Kidney (tissue), 14 donors: ENCODE results near the gene NEGR1. TPM values are rescaled to one million over a fixed set of nuclear protein-coding genes. Genes with fewer than 3 reads are reported as not detected.

Experiments used
- DNase-seq, 5 donors: peaks; one replicate each; pipeline ENCODE4 v3.0.0-alpha.2; 2013 to 2020
- FAIRE-seq: peaks from 2 replicates; lab custom pipeline; 2012; peaks lifted over from hg19 to GRCh38; lab: Jason Lieb, UNC
- H3K27ac ChIP-seq, 2 donors: one replicate each; pipeline ENCODE4 v1.7.0; 2013; ENCODE audit warnings: low read depth in 2 of 2, low read length in 2 of 2, inconsistent platforms in 1 of 2
- H3K27me3 ChIP-seq: one replicate; pipeline ENCODE4 v1.7.1; 2013; ENCODE audit warnings: low read length, inconsistent platforms; ENCODE audit not compliant: control insufficient read depth, insufficient read depth
- H3K36me3 ChIP-seq, 3 donors: one replicate each; pipeline versions ENCODE4 v1.7.0 to v1.7.1; 2013; ENCODE audit warnings: low read length in 3 of 3, control low read depth in 1 of 3, inconsistent platforms in 1 of 3; ENCODE audit not compliant: insufficient read depth in 3 of 3, control insufficient read depth in 2 of 3
- H3K4me1 ChIP-seq, 3 donors: one replicate each; pipeline versions ENCODE4 v1.7.0 to v1.7.1; 2013; ENCODE audit warnings: low read length in 3 of 3, inconsistent platforms in 1 of 3, low read depth in 1 of 3; ENCODE audit not compliant: control insufficient read depth in 2 of 3, insufficient read depth in 2 of 3
- H3K4me3 ChIP-seq, 3 donors: one replicate each; pipeline versions ENCODE4 v1.7.0 to v1.8.1; 2013; ENCODE audit warnings: low read length in 3 of 3, control low read depth in 1 of 3, inconsistent platforms in 1 of 3
- H3K9ac ChIP-seq, 3 donors: one replicate each; pipeline versions ENCODE4 v1.7.0 to v1.7.1; 2013; ENCODE audit warnings: low read length in 3 of 3, control low read depth in 1 of 3, inconsistent platforms in 1 of 3
- H3K9me3 ChIP-seq, 3 donors: one replicate each; pipeline versions ENCODE4 v1.7.0 to v1.7.1; 2013; ENCODE audit warnings: low read length in 3 of 3, control low read depth in 1 of 3, inconsistent platforms in 1 of 3; ENCODE audit not compliant: control insufficient read depth in 2 of 3, insufficient read depth in 1 of 3
- intact Hi-C: fragments of 100-400 bp; cut with DNase I; formaldehyde crosslinking; loops from one replicate; pipeline ENCODE4 v1.11.1; 2022
- polyA plus RNA-seq: library from polyadenylated mRNA; stranded (reverse); fragments of 350-450 nt; fragmentation: Illumina TruSeq; extraction: RNeasy Lipid Tissue Mini Kit (QIAGEN cat#74804); gene quantifications from one replicate; pipeline ENCODE4 v1.2.3, GENCODE V29; 2014; ENCODE audit warnings: low read depth, low replicate concordance; ENCODE audit not compliant: insufficient read depth
- total RNA-seq: library from RNA; stranded (reverse); fragmentation: NEBNext Ultra II Directional; extraction: Animal tissue kit (Norgen Biotek cat#: 25700); gene quantifications from one replicate; pipeline ENCODE4 v1.2.1, GENCODE V29; 2021
- TF ChIP-seq, protein P1 (sequence below): IDR thresholded peaks from 3 replicates; pipeline ENCODE4 v1.5.1; 2012; ENCODE audit warnings: mild to moderate bottlenecking, moderate library complexity, borderline replicate concordance; ENCODE audit not compliant: insufficient read depth; ENCODE audit errors: extremely low read depth
- donor health status: control.
- donor health status: control.
- donor health status: control.
- donor health status: control.
- donor health status: control.
- donor health status: DM: yes; HTN: yes; CAD: no.
- donor health status: Normal renal cell carcinoma (clear cell type).

NEGR1 gene
- total and polyA plus RNA-seq, 2 donors from 2014 or later: 3.0 to 10.2 TPM

DNA sequence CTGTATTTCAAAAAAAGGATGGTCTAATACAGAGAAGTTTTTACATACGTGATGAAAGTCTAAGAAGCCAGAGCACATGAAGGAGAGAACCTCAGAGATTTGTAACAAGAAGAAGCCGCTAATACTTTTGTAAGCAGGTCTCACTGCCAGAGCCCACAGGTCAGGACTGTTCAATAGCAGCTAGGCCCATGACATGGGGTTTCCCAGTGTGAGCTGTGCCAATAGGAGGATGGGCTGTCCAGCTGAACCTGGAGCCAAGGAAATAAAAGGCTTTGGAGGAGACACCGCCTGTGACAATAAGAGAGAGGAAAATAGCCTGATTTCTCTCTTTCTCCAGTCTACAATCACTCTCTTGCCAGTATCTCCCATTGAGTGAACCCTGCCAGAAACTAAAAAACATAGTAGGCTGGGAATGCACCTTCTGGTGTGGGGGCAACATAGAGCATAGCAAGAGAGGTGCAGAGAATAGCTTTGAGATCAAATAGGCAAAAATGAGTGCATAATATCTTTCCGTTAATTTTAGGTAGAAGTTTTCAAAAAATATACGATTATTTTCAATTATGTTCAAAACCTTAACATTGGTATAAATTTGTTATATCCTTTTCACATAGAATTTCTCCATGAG, 360.3 kb downstream of the NEGR1 start:
- no peaks in the 10 kb centered on the region for H3K36me3 ChIP-seq
- no peaks in the 10 kb centered on the region for H3K4me1 ChIP-seq
- H3K9ac ChIP-seq: no peak overlapping the region
- H3K27ac ChIP-seq: no peak overlapping the region
- FAIRE-seq (no peak), DNase-seq (no peak)
- no peak overlapping the region for H3K4me3 ChIP-seq
- intact Hi-C loops: no loop called here
- TF ChIP-seq, protein P1, sequence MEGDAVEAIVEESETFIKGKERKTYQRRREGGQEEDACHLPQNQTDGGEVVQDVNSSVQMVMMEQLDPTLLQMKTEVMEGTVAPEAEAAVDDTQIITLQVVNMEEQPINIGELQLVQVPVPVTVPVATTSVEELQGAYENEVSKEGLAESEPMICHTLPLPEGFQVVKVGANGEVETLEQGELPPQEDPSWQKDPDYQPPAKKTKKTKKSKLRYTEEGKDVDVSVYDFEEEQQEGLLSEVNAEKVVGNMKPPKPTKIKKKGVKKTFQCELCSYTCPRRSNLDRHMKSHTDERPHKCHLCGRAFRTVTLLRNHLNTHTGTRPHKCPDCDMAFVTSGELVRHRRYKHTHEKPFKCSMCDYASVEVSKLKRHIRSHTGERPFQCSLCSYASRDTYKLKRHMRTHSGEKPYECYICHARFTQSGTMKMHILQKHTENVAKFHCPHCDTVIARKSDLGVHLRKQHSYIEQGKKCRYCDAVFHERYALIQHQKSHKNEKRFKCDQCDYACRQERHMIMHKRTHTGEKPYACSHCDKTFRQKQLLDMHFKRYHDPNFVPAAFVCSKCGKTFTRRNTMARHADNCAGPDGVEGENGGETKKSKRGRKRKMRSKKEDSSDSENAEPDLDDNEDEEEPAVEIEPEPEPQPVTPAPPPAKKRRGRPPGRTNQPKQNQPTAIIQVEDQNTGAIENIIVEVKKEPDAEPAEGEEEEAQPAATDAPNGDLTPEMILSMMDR: no peak
- H3K9me3 ChIP-seq: no peaks in the 10 kb centered on the region
- H3K27me3 ChIP-seq: no peaks in the 10 kb centered on the region

DNA sequence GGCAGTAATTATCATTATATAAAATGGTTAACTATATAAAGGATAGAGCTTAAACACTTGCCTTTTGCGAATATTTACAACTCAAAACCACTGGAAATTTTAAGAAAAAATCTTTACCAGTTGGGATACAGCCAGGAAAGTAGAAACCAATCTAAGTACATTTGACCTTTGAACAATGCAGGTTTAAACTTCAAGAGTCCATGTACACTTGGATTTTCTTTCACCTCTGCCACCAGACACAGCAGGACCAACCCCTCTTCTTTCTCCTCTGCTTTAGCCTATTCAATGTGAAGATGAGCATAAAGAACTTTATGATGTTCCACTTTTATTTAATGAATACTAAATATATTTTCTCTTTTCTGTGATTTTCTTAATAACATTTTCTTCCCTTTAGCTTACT, 361.1 kb downstream of the NEGR1 start:
- Histone ChIP-seq H3K4me1 (no peaks in the 10 kb centered on the region), H3K27me3 (no peaks in the 10 kb centered on the region), H3K36me3 (no peaks in the 10 kb centered on the region), H3K27ac (no peak overlapping the region), H3K9me3 (no peaks in the 10 kb centered on the region), H3K9ac (no peak overlapping the region), H3K4me3 (no peak overlapping the region)
- TF ChIP-seq, protein P1: no peak
- intact Hi-C loops: no loop called here
- DNase-seq (no peak), FAIRE-seq (no peak)

DNA sequence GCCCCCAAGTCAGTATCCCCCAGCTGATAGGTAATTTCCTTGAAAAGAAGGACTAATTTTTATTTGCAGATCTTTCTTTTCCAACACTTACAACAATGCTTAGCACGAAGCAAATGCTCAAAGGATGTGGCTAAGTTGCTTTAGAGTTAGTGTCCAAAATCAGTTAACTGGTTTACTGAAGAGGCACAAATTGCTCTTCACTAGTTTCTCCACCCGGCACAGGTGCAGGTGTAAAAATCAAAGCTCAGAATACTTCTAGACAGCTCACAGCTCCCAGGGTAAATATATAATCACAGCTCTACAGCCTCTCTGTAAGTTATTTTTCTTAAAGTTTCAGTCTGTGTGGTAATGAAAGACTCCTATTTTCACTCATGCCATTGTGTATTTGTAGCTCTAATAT, 361.8 kb downstream of the NEGR1 start:
- no peaks in the 10 kb centered on the region for H3K9me3 ChIP-seq
- intact Hi-C loops: no loop called here
- H3K4me3 ChIP-seq: no peak overlapping the region
- H3K27me3 ChIP-seq: no peaks in the 10 kb centered on the region
- no peak overlapping the region for H3K27ac ChIP-seq
- DNase-seq: no peak
- no peaks in the 10 kb centered on the region for H3K36me3 ChIP-seq
- H3K9ac ChIP-seq: no peak overlapping the region
- TF ChIP-seq, protein P1: no peak
- no peaks in the 10 kb centered on the region for H3K4me1 ChIP-seq
- FAIRE-seq: no peak
